GM19455 (cell line): ENCODE measurements around the gene EEFSEC.

ENCODE experiments used
- ATAC-seq: cut with Tn5 transposase; IDR thresholded peaks from one replicate; pipeline ENCODE4 v1.9.1; 2021; ENCODE audit not compliant: unreplicated experiment

EEFSEC gene

GRCh38 chr3:128347282-128347681 is 194.0 kb downstream of the EEFSEC start:
- ATAC-seq: no peak

DNA sequence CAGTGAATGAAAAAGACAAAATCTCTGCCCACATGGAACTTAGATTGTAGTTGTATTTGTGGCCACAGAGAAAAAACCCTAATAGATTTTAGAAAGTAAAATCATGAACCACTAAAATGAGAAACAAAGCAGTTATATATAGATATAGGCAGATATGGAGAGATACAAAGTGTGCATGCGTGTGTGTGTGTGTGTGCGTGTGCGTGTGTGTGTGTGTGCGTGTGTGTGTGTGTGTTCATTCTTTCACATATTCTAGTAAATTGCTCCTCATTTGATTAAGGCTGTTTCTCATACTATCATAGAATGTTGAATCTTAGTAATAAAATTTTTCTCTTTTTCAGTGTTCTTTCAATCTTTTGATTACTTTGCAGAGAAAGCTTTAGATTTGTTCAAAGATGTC is 194.8 kb downstream of the EEFSEC start:
- no peak for ATAC-seq

GRCh38 chr3:128348805-128349531 is 195.7 kb downstream of the EEFSEC start:
- no peak for ATAC-seq

GRCh38 chr3:128349963-128350599 is 196.8 kb downstream of the EEFSEC start:
- no peak for ATAC-seq

GRCh38 chr3:128351546-128351945 is 198.3 kb downstream of the EEFSEC start:
- ATAC-seq: no peak

GRCh38 chr3:128352326-128352725 is 199.0 kb downstream of the EEFSEC start:
- ATAC-seq: no peak

DNA sequence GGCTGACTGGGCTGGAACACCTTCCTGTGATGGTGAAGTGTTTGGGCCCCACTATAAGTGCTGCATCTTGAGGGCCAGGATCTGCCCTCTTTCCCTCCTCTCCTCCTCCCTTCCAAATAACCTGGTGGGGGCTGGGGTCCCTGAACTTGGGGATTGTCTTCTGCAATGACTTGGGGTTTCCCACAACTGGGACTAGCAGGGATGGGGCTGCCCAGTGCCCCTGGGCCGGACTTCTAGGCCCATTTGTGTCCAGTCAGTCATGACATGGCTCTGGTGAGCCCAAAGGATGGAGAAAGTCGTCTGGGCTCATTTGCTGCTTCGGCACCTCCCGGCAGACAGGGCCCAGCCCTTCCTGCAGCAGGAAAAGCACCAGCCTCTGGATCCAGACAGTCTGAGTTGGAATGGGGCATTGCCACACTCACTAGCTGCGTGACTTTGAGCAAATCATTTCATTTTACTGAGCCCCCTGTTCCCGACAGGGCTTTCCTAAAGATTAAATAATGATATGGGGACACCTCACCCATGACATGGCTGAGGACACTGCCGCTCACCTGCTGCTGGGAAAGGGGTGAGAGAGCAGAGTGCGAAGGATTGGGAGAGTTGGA is 200.2 kb downstream of the EEFSEC start:
- no peak for ATAC-seq

DNA sequence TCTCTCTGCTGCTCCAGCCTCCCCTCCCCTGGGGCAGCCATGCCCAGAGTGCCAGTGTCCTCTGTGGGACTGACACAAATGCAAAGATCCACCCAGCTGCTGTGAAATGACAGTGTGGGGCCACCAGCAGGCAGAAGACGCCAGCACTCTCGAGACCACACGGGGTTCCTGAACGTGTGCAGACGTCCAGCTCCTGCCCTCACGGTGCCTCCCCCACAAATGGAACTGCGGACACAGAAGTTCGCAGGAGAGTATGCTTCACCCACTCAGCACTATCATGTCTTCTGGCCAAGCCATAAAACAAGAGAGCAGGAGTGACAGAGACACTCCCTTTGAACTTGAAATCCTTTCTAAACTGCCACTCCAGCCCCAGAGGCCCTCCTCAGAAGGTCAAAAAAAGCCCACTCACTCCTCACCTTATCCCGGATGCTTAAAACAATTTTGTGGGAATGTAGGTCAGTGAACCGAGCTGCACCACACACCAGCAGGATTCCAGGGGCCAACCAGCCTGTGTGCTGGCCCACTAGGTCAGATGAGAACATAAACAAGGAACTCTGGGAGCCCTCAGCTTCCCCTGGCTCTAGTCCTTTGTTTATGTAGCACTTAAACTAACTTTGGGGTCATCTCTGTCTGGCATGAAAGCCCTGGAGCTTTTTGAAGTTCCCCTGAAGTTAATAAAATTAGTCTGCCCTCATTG is 200.9 kb downstream of the EEFSEC start:
- no peak for ATAC-seq

GRCh38 chr3:128354788-128355542 is 201.7 kb downstream of the EEFSEC start:
- ATAC-seq: no peak

DNA sequence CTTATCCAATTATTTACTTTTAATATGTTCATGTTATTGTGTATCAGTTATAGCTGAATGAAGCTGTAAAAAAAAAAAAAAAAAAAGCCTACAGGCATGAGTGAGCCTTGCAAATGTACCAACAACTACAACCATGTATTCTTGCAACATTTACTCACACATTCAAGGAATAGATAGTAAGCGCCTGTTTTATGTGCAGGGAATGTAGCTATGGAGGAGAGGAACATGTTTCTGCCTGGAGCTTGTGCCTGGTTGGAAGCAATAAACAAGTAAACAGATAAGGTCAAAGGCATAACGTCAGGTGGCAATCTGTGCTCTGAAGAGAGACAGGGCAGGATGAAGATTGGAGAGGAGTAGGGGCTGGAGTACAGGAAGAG is 202.2 kb downstream of the EEFSEC start:
- ATAC-seq: no peak

GRCh38 chr3:128356822-128357221 is 203.5 kb downstream of the EEFSEC start:
- no peak for ATAC-seq

DNA sequence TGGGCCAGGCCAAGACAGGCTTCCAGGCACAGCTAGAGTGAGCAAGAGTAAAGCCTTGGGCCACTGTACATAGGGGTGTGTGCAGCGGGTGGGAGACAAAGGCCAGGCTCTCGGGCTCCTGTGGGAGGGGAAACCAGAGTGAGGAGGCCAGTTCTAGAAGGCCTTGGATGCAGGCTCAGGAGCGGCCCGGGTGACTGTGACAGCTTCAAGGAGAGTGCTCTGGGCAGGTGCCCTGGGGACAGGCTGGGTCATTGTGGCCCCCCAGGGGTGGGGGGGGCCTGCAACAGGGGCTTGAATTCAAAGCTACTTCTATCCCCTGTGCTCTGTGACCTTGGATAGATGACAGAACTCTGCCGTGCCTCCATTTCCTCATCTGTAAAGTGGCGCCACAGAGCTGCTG is 204.3 kb downstream of the EEFSEC start:
- ATAC-seq: no peak

DNA sequence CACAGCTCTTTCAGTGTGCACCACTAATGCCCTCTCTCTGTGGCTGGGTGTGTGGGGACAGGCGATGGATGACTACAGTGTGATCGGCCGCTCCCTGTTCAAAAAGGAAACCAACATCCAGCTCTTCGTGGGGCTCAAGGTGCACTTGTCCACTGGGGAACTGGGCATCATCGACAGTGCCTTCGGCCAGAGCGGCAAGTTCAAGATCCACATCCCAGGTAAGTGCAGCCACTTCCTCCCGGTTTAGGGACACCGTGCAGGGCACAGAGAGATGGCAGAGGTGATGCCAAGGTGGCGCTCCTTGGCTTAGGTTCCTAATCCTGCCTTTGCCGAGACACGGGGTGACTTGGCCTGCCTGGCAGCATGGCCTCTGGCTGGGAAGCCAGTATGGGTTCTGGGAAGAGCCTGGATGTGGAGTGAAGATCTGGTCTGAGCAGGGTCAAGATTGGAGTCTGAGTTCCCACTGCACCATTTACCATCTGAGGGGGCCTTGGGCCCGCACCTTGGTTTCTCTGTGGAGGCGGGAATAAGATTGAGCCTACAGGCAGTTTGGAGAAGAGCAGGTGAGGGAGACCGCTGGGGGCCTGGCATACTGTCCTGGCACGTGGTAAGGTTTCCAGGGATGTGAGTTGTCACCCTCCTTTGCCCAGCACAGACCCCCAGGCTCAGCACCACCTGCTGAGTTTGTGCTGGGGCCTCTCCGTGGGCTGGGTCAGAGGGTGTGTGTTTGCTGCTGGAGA is 205.0 kb downstream of the EEFSEC start:
- no peak for ATAC-seq

DNA sequence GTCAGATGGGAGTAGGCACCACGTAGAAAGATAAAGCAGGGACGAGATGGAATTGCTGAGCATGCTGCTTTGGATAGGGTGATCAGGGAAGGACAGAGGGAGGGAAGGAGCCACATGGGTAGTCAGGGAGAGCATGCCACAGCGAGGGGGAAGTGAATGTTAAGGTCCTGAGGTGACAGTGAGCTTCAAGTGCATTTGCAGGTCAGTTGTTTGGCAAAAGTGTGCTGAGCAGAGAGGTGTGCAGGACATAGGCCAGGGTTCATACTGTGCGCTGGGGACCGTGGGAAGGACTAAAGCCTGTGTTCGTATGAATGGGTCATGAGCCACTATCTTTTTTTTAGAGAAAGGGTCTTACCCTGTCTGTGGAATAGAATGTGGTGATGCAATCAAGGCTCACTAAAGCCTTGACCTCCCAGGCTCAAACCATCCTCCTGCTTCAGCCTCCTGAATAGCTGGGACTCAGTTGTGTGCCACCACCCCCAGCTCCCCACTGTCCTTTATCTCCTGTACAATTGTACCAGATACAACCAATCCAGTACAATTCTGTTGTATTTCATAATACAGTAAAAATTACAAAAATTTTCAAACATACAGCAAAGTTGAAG is 205.9 kb downstream of the EEFSEC start:
- ATAC-seq: no peak

DNA sequence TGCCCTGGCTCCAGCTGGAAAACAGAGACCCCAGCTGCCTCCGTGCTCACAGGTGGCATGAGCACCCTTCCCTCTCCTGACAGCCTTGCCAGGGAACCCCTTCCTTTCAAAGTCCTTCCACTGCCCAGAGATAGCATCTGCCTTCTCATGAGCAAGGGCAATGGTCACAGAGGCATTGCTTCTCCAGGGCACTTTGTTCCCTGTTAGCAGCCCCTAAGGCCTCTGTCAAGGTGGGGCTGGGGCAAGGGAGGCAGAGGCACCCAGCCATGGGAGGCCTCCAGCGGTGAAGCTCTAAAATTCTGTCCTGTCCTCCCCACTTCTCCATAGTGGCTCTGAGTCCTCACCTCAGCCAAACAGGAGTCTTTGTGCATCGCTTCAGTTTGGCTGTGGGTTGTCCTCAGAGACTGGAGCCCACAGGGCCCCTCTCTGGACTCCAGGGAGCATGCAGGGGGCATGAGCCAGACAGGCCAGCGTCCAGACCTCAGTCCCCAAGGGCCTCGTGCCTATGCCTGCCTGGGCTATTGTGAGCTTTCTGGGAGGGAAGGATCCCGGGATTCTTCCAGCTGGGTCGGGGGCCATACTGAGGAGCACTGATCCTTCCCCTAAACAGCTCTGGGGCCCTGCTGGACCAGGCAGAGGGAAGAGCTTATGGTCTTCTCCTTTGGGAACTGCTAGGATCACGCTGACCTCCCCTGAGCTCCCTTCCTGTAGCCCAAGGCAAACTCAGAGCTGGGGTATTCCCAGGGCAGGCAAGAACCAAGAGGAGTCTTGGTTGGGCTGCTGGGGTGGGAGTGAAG is 206.8 kb downstream of the EEFSEC start:
- ATAC-seq: no peak

- no peak for ATAC-seq
These were observed 207.5 kb downstream of the EEFSEC start for GRCh38 chr3:128360705-128361271.

DNA sequence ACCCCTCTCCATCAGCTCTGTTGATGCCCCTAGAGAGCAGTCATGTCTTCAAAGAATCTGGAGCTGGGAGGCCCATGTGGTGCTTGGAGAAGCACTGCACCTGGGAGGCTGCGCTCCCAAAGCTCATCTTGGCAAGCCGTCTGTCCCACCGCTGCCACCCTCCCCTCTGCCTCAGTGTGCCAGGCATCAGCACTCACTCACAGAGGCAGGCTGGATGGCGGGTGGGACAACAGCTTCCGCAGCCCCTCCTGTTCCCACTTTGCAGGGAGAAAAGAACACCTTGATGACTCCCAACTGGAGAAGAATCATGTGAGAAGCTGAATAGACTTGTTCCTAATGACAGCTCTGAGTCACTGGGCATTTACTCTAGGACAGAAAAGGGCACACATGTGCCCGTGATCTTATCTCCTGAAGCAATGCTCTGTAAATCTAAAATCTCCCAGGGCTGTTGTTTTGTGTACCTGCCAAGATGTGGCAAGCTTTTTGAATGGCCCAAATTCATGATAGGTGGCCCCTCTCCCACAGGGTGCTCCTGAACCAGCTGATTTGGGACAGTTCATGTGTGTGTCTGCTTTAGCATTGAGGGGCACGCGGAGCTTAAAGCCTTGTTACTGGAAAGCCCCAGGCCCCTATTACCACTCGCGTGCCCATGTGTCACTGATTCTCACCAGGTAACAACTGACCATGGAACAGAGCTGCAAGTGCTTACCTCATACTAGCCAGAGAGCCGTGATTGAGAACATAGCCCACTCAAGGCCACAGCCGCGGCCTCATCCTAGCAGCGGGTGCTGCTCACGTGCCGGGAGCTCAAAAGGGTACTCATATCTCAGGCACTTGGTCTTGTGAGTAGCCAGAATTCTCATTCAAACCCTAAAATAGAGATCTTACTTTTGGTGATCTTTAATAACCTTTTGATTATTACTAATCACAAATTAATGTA is 209.0 kb downstream of the EEFSEC start:
- ATAC-seq: no peak

DNA sequence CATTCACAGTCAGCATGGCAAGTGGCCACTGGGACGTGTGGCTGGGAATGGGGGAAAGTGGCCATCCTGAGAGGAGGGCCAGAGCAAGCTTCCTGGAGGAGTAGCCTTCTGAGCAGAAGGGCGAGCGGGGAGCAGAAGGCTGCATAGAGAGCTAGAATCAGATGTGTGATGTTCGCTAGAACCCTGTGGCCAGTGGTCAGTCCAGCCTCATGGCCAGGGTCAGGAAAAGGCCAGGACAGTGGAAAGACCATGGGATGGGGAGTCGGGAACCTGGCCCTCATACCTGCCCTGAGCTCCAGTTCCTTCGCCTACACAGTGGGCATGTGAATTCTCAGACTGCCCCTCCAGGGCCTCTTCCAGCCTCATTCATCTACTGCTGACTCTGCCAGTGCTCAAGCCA is 211.0 kb downstream of the EEFSEC start:
- no peak for ATAC-seq
